GM20431 (cell line): ENCODE measurements around the gene WBP2.
"Not testable (repeated sequence)": the region's sequence is repeated elsewhere in the genome, so short reads cannot be mapped to it uniquely, and the experiment has no call there.

Source experiments
- in situ Hi-C: fragments of 300-500 bp; cut with MseI, MboI; formaldehyde crosslinking; loops from one replicate; pipeline ENCODE4 v1.15.0; 2020; ENCODE audit warnings: low sequenced_read_pairs; ENCODE audit not compliant: unreplicated experiment

WBP2 gene

DNA sequence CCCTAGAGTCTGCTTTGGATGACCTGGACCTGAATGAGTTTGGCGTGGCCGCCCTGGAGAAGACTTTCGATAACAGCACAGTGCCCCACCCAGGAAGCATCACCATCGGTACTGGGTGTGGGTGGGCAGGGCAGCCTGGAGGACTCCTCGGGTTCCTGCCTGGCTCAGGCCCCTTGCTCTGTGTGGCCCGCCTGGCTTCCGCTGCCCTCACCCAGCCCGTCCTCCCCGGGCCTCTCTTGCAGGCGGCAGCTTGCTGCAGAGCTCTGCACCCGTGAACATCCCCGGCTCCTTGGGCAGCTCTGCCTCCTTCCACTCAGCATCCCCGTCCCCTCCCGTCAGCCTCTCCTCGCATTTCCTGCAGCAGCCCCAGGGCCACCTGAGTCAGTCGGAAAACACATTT lies 35.5 kb downstream of the WBP2 start:
- in situ Hi-C loops = no loop called here

- in situ Hi-C loops = no loop called here
Measured at GRCh38 chr17:75819116-75819515, 36.0 kb downstream of the WBP2 start.

DNA sequence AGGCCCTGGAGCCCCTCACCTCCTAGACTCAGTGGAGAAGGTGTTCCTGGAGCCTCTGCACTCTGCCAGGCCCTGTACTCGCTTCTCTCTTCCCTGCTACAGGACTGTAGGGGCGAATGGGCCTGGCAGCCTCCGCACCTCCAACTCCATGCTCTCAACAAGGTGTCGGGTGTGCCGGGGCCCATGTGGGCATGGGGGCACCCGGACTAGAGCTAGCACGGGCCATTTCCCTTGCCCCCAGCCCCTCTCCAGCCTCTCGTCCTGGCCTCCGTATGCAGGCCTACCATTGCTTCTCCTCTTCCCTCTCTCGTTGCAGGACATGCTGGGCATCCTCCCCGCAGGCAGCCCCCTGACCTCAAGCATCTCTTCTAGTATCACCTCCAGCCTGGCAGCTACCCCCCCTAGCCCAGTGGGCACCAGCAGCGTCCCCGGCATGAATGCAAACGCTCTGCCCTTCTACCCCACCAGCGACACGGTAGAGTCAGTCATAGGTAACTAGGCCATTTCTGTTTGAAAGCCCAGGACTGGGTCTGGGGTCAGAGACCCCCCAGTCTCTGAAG lies 36.7 kb downstream of the WBP2 start:
- in situ Hi-C loops = no loop called here

GRCh38 chr17:75817571-75817970 lies 37.6 kb downstream of the WBP2 start:
- in situ Hi-C loops = no loop called here

DNA sequence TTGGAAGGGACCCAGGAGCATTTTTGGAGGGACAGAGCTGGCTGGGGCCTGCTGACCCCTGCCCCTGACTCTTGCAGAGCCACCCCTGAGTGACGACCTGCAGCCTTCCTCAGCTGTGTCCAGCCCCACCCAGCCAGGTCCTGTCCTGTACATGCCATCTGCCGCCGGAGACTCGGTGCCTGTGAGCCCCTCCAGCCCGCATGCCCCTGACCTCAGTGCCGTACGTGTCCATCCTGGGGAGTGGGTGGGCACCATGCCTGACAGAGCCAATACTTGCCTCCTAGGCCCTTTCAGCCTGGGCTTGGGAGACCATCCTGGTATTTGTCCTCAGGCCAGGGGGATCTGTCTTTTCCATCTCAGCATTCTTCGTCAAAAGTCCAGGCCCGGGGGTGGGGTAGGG lies 38.4 kb downstream of the WBP2 start:
- in situ Hi-C loops = no loop called here

- in situ Hi-C loops = no loop called here
Measured at GRCh38 chr17:75815399-75815798, 39.7 kb downstream of the WBP2 start.

GRCh38 chr17:75814900-75815373 lies 40.2 kb downstream of the WBP2 start:
- in situ Hi-C loops = no loop called here

- in situ Hi-C loops = no loop called here
Measured at GRCh38 chr17:75814021-75814395, 41.1 kb downstream of the WBP2 start.

- in situ Hi-C loops = no loop called here
Measured at GRCh38 chr17:75813081-75814020, 41.8 kb downstream of the WBP2 start.

DNA sequence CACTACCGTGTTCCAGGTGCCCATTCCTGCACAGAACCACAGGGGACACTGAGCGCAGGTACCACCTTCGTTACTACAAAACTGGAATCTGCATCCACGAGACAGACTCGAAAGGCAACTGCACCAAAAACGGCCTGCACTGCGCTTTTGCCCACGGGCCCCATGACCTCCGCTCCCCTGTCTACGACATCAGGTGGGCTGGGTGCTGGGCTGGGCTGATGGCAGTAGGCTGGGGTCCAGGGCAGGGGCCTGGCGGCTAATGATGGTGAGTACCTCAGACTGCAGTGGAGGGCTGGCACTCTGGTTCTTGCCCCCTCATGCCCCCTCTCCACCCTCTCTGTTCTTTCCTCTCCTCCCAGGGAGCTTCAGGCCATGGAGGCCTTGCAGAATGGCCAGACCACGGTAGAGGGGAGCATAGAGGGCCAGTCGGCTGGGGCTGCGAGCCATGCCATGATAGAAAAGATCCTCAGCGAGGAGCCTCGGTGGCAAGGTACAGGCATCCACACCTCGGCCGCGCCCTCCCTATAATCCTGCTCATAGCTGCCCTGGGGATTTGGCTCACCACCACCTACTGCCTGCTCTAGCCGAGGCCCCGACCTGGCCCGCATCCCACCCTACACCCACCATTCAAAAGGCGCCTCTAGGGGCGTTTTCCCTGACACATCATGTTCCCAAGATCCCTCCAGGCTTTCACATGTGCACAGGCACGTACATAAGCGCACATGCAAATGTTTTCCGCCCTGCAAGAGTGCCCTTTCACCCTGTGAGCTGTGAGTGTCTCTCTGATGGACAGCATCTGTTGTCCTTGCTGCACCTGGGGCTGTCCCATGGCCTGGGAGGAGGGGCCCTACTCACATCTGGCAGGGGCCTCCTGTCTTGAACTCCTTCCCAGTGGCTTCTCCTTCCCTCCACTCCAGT lies 42.8 kb downstream of the WBP2 start:
- in situ Hi-C loops = no loop called here

GRCh38 chr17:75811174-75811573 lies 44.0 kb downstream of the WBP2 start:
- in situ Hi-C loops = no loop called here

GRCh38 chr17:75810756-75811155 lies 44.4 kb downstream of the WBP2 start:
- in situ Hi-C loops = not testable (repeated sequence)

GRCh38 chr17:75810216-75810615 lies 44.9 kb downstream of the WBP2 start:
- in situ Hi-C loops = no loop called here

DNA sequence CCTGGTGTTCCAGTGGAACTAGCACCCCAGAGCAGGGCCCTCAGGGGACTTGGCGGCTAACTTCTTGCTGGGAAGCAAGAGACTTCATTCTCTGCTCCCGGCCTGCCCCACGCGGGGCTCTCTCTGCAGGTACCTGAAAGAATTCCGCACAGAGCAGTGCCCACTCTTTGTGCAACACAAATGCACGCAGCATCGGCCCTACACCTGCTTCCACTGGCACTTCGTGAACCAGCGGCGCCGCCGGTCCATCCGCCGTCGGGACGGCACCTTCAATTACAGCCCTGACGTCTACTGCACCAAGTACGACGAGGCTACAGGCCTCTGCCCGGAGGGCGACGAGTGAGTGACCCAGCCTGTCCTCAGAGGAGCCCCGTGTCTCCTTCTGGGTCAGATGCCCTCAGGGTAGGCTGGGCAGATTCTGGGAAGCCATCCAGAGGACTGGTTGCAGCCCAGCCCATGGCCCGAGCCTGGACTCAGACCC lies 45.5 kb downstream of the WBP2 start:
- in situ Hi-C loops = no loop called here

GRCh38 chr17:75808905-75809621 lies 46.1 kb downstream of the WBP2 start:
- in situ Hi-C loops = no loop called here

GRCh38 chr17:75808549-75808904 lies 46.6 kb downstream of the WBP2 start:
- in situ Hi-C loops = no loop called here

DNA sequence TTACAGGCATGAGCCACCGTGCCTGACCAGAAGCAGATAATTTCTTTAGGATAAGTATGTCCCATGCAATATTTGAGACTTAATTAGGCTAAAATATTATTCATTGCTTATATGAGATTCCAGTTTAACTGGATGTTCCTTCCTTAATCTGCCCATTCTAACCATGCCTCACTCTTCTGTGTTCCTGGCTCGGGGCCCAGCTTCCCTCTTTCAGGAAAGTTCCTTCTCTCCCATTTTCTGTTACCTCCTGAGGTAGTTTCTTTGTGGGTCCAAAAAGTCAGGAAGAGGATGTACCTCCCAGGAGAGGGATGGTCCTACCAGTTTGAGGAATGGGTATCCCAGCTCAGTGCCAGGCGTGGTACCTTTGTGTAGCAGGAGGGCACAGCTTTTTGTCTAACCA lies 47.3 kb downstream of the WBP2 start:
- in situ Hi-C loops = no loop called here

- in situ Hi-C loops = no loop called here
Measured at GRCh38 chr17:75806822-75807500, 48.2 kb downstream of the WBP2 start.

GRCh38 chr17:75803883-75804282 lies 51.3 kb downstream of the WBP2 start:
- in situ Hi-C loops = no loop called here
